Activated CD8-positive, alpha-beta memory T cell treated with anti-CD3 and anti-CD28 coated beads, Interleukin-2, amount 50 U/mL, for 24 hours (primary cell): ENCODE measurements around the gene ARHGAP42.

Source experiments
- DNase-seq: peaks from one replicate; pipeline ENCODE4 v3.0.0-alpha.2; 2020; ENCODE audit errors: extremely low read depth

Gene ARHGAP42

DNA sequence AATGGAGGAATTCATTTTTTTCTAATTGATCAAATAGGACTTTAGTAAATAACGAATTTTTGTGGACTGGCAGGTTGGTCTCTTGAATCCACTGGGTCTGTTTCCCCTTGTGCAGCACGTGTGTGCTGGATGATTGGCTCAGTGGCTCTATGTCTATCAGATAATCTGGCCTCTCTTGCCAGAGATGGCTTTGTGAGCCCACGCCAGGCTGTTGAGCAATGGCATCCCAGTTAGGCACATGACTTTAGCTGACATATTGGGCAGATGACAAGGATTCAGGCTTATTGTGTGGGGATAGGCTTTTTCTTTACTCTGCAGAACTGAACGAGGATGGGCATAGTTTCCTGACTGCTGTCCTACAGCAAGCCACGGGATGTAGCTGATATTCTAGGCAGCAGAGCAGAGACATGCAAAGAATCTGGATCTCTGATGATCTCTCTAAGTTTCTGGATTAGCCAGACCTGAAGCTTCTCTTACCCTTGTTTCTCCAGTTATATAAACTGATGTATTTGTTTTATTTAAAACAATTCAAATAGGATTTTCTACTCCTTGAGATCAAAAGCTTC, 144.9 kb downstream of the ARHGAP42 start:
- DNase-seq, result no peak

DNA sequence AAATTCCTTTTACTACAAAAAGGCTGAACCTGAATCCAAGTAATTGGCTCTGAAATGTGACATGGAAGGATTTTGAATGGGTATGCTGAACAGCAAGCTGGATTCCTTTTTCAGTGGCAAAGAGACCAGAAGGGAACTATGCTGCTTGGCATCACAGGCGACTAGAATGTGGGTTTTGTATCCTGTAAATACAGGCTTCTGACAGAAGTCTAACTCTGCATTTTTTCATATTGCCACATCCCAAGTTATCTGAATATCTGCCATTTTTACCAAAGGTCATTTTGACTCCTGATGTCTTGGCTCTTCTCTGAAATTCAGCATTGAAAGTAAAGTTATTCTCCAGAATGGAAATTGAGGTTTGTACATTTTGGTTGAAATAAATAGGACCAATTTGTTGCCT, 145.7 kb downstream of the ARHGAP42 start:
- DNase-seq, result no peak

DNA sequence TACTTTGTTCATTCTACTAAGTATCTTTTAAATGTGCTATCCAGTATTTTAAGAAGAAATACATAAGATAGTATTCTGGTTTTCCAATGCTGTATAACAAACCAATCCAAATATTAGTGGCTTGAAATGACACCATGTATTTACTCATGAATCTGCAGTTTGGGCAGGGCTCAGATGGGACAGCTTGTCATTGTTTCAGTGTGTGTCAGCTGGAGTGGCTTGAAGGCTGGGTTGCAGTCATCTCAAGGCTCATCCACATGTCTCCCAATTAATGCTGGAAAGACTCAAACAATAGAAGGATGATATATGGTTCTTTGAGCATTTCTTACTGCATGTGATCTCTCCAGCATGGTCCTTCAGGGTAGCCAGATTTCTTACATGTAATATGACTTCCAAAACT, 146.2 kb downstream of the ARHGAP42 start:
- no peak for DNase-seq

DNA sequence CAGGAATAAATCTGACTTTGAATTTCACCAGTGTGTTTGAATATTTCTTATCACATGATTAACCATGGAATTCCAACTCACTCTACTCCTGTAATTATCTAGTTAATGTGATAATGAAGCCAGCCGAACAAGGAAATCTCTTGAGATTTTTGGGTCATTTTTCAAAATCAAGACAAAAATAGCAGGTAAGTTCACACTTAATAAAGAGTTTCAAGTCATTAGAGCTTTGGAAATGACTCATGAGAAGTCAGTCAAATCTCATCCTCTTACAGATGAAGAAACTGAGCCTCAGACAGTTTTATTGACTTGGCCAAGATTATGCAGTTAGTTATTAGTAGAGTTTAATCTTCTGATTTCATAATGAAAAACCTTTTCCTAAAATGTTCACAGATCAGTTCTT, 148.8 kb downstream of the ARHGAP42 start:
- DNase-seq, result no peak

DNA sequence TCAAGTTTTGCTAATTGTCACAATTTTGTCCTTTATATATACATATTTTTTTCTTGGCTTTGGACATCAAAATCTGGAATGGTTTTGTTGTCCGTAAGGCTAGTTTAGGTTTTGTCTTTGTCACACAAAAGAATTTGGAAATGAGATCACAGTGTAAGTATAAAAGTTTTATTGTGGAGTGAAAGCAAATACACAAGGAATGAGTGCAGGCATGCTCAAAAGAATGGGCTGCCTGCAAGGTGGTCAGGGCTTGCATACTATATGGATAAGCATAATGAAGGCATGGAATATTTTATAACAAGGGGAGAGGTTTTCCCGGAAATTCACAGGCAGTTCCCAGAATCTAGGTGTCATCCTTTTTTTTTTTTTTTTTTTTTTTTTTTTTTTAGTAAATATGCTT, 150.2 kb downstream of the ARHGAP42 start:
- DNase-seq, result no peak

DNA sequence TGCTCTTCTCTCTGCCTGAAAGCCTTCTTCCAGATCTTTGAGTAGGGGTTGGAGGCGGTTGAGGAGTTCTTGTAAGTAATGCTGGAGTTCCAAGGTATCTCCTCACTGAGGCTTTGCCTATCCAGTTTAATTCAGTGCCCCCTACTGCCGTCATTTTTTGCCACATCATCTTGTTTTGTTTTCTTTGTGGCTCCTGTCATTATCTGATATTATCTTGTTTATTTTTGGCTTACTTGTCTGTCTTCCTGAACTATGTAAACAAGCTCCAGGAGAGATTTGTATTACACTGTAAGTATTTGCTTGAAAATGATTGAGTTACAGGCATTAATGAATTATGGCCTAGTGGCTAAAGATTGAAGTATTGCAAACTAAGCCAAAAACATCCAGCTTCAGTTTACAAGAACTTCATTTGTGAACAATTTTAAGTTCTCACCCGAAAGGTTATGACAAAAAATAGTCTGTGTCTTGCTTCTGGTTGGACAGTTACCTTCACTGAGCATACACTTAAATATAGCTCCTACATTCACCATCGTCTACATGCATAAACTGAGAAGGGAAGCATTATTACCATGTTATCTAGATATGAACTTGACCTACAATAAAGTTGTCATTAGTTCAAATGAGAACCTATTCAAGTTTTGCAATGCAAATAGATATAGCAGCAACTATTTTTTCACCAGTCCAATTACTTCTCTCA, 154.8 kb downstream of the ARHGAP42 start:
- no peak for DNase-seq

DNA sequence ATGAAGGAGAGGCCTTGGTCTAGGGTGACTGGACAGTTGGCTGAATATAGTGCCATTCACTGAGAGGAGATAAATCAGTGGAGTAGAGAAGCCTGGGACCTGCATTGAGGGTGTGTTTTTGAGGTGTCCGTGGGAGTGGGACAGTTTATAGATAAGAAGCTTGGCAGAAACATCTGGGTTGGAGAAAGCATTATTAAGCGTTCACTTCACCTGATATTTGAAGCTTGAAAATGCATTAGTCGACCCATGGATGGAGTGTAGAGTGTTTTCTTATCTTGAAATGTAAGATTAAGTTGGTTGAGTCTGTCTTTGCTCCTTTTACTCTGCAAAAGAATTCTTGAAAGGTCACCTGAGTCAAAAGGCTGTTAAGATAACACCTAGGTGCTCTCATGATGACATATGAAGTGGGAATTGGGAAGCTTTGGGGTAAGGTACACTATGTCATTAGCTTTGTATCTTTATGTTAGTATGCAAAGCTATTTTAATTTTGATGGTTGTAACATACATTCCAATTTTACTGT, 160.7 kb downstream of the ARHGAP42 start:
- no peak for DNase-seq

DNA sequence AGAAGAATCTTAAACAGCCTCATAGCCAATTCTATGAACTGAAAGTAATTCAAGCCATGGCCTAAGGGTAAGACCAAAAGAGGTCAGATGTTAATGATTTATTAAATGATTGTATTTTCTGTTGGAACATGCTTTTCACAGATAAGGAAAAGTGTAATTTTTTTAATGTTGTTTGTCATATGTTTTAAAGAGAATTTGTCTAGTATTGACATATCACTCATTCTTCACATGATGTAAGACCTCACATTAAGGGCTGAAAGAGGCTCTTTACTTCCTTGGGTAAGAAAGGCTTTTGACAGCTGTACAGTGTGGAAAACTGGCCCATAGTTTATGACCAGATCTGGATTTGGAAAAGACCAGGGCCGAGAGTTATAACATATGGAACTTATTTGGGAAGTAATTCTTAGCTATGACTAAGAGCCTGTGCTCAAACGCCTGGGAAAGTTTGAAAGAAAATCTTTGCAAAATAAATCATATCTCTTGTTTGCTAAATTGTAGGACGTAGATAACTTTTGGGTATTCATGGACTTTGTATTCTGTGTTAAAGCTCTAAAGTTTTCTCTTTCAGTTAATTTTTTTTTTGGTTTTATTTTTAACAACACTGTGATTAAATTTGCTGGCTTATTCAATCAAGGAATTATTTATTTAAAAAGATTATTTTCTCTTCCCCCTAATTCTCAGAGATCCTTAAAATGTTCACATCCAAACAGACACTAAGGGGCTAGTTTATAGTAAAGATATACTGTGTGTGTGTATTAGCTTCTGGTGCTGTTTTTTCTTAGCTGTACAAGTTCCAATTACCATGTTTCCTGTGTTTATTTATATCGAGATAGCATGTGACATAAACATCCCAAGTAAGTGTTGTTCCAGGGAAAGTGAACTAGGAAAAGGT, 162.2 kb downstream of the ARHGAP42 start:
- DNase-seq, result no peak

DNA sequence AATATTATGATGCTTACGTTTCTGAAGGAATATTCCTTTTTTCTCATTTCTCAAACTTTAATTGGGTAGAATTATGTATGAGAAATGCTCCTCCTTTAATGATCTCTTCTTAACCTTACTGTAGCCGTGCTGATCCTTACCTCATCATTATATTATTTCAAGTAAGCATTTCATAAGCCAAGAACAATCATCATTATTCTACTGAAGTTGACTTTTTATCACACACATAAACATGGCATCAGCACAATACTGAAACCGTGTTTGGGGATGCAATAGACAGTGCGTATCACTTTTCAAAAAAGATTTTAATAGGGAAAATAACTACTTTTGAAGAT, 162.8 kb downstream of the ARHGAP42 start:
- DNase-seq, result no peak

DNA sequence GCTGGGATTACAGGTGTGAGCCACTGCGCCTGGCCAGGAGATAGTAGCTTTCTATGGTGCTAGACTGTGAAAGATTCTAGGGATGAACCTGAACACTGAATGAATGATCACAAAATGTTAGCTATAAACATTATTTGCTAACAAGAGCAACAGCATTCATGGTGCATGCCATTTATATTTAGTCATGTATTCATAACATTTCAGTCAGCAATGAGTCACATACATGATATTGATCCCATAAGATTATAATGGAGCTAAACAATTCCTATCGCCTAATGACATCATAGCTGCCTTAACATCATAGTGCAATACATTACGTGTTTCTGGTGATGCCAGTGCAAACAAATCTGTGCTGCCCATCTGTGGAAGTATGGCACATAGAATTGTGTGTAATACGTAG, 164.1 kb downstream of the ARHGAP42 start:
- DNase-seq, result no peak

DNA sequence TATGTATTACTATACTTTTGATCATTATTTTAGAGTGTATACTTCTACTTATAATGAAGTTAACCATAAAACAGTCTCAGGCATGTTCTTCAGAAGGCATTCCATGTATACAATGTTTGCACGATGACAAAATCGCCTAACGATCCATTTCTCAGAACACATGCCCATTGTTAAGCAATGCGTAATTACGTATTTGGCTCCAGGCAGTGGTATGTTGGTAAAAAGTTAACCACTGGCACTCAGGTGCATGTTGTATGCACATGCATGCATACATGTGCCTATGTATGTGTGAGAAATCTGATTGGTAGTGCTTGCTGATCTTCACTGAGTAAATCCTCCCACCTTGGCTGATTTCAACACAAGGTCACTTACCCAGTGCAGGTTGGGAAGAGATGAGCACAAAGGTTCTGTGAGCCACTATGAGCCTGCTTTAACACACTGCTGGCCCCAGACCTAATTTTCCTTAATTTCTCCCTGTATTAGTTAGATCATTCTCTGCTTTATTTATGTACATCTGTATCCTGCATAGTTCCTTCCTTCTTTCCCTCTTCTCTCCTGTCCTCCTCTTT, 164.6 kb downstream of the ARHGAP42 start:
- no peak for DNase-seq

DNA sequence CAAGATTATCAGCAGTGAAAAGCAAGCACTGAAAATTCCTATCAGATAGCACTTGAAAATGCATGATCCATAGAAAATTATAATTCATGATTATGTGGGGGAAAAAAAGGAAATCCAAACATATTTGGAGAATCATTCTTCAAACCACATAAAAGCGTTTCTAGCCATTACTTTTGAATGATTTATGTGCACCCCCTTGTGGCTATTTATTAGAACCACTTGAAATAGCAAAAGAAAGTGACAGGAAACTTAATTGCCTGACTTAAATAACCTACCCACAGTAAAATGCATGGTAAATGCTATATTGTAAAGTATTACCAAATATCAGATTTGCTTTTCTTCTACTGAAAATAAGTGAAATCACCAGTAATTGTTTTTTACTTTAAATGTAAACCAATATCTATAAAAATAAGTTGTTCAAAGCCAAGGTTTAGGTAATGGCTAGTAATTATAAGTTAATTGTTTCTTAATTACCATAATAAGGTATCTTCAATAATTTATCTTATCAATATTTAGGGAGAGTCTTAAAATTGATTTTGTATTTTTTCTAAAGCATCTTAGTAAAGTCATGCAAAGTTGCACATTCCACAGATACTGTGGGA, 168.5 kb downstream of the ARHGAP42 start:
- DNase-seq, result no peak

DNA sequence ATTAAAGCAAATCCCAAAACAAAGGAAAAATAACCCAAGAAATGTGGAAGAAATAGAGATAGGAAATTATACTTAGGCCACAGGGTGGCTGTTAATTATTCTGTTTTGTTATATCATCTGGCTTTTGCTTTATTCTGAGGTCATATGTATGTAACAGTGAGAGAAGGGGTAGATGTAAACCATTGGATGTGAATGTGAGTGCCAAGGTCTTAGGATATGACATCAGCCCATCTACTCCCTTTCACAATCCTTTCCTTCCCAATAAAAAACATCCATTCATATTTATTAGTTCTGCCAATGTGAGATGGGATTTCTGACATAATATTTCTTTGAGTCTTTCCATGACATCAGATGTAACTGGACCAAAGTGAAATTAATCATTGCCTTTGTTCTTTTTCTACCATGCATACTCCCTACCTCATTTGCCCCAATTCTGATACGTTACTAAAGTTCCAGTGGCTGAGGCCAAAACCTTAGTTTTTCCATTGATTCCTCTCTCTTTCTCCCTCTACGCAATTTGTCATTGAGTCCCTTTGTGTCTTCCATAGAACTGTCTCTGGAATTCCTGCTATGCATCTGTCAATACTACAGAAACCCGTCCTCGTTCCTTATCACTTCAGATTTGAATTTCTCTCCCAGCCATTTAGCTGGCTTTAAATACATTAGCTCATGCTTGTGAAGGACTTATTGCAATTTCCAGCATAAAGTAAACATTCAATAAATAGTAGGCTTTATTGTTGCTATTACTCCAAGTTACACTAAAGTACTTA, 170.3 kb downstream of the ARHGAP42 start:
- DNase-seq, result no peak

DNA sequence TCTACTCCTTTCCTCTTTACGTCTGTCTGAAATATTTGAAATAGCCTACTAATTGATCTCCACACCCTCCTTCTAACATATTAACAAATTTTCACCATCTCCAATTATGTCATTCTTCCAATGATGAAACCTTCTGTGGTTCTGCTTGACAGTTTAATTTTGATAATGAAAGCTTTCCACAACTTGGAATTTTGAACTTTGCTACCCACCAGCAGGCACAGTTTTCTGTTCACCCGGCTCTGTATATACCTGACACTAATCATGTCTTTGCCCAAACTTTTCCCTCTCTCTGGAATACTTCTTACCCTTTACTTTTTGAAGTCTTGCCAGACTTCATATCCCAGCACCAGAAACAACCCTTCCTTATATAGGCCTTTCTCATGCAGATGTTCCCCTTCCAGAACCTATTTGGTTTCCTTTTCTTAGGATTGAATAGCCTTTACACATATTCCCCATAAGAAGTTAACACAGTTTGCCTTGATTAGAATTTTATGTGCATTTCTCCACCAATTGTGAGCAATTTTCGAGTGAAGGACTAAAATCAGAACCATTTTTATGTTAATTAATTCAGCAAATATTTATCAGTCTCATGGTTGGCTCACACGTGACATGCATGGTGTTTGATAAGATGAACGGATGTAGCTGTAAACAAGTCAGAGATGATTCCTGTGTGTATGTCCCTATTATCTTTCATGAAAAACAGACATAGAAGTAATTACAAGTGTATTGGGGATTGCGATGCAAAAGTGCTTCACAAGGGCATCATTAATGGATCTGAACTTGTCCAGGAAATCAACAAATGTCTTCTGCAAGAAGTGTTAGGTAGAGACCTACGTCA, 173.4 kb downstream of the ARHGAP42 start:
- DNase-seq, result no peak

DNA sequence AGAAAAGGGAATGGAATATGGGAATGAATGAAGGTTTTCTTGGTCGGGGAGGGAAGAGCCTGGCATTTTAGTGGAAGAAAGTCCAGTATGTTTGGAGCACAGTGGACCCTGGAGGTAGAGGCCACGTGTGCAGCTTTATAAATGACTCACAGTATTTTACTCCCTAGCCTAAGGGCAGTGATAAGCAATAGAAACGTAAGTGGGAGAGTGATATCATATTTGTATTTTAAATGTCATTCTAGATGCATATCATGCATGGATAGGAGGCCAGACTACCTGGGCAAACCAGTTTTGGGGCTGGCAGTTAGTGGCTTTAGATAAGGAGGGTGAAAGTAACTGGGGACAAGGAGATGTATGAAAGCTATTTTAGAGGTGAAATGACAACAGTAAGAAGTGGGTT, 174.1 kb downstream of the ARHGAP42 start:
- DNase-seq, result no peak

DNA sequence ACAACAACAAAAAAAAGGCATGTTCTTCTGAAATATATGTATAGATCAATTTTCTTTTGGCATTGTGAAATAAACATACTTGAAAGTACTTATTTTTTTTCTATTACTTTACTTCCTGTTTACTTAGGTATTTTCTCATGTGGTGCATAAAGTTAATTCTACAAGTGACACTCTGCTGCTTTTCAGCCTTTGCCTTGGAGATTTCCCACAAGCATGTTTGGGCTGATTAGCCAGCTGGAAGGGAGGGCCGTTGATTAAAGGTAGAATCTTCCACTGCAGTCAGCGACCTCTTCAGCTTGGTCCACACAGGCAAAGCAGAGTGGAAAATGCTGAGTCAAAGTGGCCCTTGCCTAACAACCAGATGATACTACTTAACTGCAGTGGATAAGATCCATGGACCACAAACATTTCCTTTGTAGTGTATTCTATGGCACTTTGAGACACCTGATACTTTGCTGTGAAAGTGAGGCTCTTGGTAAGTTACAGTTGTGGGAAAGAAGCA, 176.0 kb downstream of the ARHGAP42 start:
- DNase-seq, result no peak

DNA sequence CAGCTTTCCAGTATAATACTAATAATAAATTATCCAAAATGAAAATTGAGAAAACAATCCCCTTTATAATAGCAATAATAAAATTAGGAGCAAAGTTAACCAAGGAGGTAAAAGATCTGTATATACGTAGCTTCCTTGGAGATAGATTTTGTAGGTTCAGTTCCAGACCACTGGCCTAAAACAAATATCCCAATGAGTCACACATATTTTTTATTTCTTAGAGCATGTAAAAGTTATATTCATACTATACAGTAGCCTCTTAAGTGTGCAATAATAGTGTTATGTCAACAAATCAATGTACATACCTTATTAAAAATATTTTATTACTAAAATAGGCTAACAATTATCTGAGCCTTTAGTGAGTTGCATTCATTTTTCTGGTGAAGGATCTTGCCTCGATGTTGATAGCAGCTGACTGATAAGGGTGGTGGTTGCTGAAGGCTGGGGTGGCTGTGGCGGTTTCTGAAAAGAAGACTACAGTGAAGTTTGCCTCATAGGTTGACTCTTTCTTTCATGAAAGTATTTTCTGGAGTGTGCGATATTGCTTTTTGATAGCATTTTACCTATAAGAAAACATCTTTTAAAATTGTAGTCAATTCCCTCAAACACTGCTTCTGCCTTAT, 178.5 kb downstream of the ARHGAP42 start:
- DNase-seq, result no peak

DNA sequence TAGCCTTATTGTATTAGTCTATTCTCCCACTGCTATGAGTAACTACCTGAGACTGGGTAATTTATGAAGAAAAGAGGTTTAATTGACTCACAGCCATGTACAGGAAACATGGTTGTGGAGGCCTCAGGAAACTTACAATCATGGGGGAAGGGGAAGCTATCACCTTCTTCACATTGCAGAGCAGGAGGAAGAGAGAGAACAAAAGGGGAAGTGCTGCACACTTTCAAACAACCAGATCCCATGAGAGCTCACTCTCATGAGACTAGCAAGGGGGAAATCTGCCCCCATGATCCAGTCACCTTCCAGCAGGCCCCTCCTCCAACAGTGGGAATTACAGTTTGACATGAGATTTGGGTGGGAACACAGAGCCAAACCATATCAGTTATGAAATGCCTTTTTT, 179.4 kb downstream of the ARHGAP42 start:
- no peak for DNase-seq

DNA sequence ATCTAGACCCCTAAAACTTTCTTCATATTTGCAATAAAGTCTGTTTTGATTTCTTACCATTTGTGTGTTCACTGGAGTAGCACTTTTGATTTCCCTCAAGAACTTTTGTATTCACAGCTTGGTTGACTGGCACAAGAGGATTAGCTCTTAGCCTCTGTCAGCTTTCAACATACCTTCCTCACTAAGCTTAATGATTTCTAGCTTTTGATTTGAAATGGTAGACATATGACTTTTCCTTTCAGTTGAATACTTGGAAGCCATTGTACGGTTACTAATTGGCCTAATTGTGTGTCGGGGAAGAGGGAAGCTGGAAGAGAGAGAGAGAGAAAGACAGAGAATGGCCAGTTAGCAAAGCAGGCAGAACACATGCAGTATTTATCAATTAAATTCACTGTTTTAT, 180.5 kb downstream of the ARHGAP42 start:
- DNase-seq, result no peak

DNA sequence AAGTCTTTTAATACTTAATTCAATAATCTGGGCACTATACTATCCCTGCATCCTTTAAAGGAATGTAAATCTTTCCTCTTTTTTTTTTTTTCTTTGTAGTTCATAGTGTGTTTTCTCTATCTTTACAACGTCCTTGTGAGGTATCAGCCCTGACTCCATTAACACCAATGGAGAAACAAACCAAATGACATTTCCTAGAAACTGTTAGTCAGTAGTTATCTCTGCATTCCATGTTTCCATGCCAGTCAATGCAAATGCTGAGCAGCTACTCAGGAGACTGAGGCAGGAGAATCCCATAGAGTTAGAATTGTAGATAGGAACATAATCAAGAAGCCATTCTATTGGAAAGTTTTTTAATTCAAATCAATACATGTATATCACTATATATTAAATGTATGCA, 182.2 kb downstream of the ARHGAP42 start:
- DNase-seq, result no peak
